HG03521 (cell line): Measurements from ENCODE around the gene PLBD2.
"Not testable (repeated sequence)": the region's sequence is repeated elsewhere in the genome, so short reads cannot be mapped to it uniquely, and the experiment has no call there.

Experiments used
- ATAC-seq: cut with Tn5 transposase; IDR thresholded peaks from one replicate; pipeline ENCODE4 v1.9.1; 2021; ENCODE audit warnings: mild to moderate bottlenecking, moderate library complexity; ENCODE audit not compliant: unreplicated experiment

PLBD2 gene

DNA sequence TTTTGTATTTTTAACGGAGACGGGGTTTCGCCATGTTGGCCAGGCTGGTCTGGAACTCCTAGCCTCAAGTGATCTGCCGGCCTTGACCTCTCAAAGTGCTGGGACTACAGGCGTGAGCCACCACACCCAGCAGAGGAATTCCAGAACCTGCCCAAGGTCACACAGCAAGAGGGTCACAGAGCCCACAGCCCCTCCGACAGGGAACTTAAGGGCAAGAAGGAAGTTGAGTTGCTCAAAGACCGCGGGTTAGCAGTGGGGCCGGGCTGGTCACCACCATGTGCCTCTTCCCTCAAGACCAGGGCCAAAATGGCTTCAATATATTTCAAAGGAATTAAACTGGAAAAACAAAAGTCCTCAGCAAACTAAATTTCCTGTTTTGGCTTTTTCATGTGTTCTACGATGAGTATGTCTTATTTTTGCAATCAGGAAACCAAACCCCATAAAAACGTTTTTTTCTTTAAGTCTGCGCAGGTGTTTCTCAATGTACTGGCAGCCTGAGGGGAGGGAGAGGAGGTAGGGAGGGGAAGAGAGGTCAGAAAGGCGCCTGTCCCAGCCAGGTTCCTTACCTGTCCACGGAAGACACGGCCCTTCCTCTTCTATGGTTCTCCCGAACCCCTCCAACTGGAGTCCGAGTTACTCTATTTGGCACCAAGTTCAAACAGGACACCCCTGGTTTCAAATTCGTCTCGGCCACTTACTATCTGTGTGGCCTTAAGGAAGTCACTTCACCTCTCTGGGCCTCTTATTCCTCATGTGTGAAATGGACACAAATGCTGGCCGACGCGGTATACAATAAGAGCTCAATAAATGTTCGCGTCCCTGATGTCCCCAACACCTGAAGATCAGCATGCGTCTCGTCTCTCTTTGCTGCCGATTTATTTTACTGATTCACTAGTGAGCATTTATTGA is 24.3 kb upstream of the PLBD2 start:
- ATAC-seq: no peak

DNA sequence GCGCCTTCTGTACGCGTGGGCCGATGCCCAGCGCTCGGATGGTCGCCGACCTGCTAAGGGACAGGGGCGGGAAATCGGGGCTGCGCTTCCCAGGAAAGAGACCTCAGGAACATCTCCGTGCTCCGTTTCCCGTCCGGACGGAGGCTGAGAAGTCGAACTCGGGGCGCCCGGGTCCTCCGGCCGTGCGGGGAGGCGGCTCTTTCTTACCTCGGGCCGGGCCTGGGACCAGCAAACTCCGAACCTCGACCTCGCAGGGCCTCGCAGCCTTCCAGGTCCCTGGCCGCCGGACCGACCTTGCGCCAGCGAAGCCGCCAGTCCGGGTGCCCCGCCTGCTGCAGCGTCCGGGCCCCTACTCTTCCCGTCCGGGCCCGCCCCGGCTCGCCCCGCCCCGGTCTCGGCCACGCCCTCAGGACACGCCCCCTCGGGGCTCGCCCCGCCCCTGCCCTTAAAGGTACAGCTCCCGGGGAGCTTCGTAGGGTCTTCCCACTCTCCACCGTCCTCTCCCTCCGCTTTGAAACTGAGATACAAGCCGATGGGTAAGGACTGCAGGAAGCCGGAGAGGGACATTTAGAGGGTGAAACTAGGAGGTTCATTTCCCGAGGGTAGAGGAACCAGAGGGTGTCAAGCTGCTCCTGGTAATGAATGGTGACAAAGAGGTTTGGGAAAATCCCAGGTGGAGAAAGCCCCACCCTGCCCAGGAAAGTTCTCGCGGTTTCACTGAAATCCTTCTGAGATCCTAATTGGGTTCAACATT is 23.4 kb upstream of the PLBD2 start, which contains the start of gene SLC8B1:
SLC8B1 (minus strand) TSS at position 324 of the 754 bp plus-strand sequence. CDS start 2,231 bp downstream, outside the sequence.
- ATAC-seq: peak; percentile 97

DNA sequence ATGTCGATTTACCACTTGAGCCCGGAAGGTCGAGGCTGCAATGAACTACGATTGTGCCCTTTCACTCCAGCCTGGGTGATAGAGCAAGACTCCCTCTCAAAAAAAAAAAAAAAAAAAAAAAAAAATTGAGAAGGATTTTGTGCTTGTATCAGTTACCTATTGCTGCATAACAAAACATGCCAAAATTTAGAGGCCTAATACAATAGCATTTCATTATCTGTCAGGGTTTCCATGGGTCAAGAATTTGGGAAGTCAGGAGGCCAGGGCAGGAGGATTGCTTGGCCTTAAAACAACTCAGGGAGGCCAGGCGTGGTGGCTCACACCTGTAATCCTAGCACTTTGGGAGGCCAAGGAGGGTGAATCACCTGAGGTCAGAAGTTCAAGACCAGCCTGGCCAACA is 18.8 kb upstream of the PLBD2 start:
- ATAC-seq: no peak

DNA sequence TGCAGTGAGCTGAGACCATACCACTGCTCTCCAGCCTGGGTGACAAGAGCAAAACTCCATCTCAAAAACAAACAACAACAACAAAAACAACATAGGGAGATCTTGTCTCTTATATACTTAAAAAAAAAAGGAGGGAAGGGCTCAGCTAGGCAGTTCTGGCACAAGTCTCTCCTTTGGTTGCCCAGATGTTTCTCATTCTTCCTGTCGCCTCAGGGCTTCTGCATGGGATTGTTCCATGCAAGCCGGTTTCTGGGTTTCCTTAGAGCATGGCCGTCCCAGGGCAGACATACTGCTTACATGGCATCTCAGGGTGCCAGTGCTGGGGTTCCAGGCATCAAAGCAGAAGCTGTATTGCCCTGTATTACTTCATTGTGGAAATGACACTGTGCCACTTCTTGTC is 18.3 kb upstream of the PLBD2 start:
- no peak for ATAC-seq

DNA sequence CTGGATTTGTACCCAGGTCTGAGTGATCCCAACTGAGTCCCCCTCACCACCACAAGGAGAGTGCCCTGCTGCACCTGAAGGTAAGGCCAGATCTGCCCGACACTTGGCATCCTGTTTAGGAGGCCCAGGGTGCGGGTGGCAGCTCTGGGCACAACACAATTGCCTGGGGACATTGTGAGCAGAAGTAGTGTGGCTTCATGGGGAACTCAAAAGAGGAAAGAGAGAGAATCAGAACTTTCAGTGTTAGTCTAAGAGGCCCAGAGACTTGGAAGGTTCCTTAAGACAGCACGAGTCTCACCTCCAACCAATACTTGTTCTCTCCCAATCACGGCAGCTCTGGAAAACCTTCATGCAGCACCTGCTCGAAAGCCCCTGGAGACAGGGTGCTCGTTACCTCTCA is 16.9 kb upstream of the PLBD2 start:
- ATAC-seq: no peak

DNA sequence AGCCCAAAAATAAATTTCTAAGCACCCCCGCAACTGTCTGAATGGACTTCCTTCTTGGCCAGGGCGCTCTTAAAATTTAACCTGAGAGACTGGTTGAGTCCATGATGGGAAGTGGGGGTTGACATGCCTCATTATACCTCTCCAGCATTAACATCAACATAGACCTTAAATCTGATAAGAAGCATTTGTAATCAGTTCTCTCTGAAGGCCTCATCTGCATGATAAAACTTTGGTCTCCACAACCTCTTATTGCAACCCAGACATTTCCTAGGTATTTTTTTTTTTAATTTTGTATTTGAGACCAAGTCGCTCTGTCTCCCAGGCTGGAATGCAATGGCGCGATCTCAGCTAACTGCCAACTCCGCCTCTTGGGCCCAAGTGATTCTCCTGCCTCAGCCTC is 13.1 kb upstream of the PLBD2 start:
- no peak for ATAC-seq

DNA sequence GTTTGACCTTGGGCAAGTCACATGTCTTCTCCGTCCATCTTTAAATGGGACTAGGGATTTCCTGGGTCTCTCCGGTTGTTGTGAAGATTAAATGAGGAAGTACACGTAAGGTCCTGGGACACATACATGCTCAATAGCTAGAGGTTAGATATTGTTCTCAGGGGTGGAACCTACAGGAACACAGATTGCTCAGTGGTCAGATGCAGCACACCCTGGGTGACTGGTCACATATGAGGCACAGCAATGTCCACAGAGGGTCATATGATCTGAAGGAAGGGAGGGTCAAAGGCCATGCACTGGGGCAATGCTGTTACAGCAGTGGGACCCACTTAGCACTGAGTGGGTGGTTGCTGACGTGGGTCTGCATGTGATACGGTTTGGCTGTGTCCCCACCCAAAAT is 12.0 kb upstream of the PLBD2 start:
- no peak for ATAC-seq

DNA sequence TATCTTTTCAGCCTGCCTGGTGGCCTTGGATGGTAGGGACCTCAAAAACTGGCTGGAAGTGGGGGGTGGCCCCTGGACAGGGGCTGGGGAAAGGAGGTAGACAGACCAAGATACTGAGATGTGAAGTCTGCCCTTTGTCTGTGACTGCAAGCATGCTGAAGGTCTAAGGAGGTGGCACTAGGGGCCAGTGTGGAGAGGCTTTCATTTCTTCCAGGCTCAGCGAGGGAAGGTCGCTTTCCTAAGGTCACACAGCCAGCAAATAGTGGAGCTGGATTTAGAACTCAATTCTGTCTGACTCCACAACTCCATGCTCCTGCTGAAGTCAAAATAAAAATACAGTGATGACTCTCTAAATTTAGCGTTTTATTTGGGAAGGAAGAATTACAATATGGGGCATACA is 11.3 kb upstream of the PLBD2 start:
- ATAC-seq: no peak

DNA sequence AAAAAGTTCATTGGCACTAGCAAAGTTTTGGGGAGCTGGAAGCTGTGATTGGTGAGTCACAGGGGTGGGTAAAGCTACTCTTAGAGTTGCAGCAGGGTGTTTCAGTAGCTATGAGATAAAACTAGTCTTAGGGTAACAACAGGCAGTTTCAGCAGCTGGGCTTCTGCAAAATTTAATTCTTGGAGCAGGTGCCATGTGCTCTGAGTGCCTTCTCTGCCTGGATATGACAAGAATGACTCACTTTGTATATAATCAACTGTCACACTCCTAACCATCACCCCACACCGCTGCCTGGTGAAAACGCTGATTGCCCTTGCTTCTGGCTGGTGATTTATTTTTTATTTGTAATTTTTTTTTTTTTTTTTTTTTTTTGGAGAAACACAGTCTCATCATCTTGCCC is 10.5 kb upstream of the PLBD2 start:
- no peak for ATAC-seq

DNA sequence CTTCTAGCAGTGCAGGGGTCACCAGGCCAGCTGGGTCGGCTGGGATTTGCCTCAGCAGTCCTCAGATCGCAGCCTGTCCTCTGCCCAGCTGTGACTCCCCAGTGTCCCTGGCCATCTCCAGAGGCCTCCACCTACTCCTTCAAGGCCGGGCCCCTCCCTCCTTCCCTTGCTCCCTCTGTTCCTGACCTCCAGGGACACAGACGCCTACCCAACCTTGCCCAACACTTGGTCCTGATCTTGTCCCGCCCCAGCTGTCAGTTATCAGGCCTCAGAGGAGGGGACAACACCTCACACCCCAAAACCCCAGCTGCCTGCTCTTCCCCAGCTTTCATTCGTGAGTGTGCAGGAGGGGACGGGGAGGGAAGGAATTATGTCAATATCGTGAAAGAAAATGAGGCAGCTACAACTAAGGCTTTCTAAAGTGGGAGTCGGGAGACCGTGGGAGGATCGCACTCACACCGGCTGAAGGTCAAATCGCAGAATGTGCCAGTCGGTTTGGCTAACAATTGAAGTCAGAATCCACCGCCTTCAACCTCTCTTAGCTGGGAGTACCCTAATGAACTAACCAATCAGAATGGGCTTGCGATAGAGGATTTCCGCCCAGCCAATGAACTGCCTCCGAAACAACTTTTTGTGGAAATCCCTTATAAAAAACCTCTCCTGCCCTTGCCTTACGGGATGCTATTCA is 9.4 kb upstream of the PLBD2 start:
- no peak for ATAC-seq

DNA sequence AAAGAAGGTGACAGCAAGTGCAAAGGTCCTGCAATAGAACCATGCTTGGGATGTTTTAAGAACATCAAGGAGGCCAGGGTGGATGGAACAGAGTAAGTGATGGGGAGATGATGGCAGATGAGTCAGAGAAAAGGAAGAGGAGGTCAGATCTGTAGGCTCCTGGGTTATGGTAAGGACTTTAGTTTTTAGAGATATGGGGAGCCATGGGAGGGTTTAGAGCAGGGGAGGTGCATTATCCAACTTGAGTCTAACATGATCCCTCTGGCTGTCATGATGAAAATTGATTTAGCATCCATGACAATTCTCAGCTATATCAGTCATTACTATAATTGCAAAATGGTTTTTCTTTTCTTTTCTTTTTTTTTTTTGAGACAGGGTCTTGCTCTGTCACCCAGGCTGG is 7.3 kb upstream of the PLBD2 start:
- no peak for ATAC-seq

DNA sequence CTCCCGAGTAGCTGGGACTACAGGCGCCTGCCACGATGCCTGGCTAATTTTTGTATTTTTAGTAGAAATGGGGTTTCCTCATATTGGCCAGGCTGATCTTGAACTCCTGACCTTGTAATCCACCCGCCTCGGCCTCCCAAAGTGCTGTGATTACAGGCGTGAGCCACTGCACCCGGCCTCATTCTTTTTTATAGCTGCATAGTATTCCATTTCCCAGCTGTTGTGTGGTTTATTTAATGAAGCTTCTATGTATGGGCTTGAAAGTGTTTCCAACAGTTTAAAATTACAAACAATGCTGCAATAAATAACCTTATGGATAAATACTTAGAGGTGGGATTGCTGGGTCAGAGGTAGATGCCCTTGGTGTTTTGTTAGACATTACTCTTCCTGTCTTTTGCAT is 4.2 kb upstream of the PLBD2 start:
- not testable (repeated sequence) for ATAC-seq

DNA sequence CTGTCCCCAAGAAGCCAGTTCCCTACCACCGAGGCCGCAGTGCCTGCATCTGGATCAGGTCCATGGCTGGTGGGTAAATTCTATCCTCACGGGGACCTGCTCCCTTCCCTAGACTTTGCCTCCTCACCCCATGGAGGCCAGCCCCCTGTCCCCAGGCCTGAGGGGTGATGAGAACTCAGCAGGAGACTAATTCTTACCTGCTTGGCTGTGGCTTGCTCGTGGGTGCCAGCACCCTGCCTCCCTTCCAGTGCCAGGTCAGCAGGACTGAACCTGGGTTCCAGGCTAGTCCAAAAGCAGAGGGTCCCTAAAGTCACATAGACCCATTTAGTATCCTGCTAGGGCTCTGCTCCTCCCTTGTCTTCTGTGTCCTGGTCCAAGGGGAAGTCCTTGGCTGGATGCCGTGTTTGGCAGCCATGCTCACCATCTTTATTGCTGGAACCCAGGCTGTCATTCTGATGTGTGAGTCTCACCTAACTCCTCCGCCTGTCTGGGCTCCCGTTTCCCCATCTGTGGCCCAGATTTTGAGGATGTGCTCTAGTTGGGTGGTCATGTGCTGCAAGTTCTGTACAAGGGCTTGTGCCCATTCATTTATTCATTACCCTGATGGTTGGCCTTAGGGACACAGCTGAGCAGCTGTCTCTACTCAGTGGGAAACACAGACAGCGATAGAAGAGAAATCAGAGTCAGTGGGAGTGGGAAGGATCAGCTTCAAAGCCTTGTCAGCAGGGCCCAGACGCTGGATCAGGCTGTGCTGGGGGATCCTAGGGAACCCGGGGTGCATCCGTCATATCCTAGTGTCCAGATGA is 949 bp downstream of the PLBD2 start:
- ATAC-seq: no peak

DNA sequence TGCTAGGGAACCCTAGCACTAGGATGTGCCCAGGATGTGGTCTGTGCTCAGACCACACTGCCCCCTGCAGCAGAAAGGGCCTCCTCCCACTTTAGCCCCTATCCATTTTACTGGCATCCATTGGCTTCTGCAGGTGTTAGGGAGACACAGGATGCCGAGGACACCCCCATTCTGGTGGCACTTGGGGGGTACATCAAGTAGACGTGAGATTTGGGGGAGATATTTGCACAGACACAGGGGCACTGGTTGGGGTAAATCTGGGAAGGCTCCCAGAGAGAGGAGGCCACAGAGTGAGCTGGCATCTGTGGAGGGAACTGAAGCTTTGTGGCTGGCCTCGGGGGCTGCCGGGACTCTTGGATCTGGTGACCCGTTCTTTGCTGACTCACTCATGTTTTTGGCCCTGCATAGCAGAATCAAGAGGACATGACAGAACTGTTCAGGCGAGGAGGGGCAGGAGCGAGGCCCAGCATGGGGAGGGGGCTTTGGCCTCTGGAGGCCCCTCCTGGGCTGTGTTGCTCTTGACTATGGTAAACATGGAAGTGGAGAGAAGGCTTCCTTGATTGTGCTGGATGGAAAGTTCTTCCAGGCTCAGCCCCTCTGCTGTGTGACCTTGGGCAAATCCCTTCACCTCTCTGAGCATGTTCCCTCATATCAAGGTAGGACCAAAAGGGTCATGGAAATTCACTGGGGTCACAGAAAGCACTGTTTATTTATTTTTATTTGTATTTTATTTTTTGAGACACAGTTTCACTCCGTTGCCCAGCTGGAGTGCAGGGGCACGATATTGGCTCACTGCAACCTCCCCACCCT is 1.8 kb downstream of the PLBD2 start:
- no peak for ATAC-seq

DNA sequence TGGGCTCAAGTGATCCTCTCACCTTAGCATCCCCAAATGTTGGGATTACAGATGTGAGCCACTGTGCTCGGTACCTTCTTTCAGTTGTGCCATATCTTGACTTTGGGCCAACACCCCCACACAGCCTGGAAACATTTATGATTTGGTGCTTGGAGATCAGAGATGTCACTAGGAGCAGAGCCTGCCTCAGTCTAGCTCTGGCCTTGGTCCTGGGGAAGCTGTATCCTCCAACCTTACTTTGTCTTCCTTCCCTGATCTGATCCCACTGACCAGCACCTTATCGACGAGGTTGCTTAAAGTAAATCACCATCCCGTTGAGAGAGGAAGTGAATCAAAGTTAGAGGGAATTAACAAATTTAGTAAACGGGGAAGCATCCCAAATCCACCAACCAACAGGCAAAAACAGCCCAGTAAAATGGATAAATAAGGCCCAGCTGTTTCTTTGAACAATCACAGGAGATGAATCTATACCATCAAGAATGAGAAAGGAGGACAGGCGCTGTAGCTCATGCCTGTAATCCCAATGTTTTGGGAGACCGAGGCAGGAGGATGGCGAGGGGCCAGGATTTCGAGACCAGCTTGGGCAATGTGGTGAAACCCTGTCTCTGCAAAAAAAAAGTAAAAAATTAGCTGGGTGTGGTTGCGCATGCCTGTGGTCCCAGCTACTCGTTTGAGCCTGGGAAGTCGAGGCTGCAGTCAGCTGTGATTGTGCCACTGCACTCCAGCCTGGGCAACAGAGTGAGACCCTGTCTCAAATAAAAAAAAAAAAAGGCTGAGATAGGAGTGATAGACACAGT is 3.4 kb downstream of the PLBD2 start:
- ATAC-seq: no peak

DNA sequence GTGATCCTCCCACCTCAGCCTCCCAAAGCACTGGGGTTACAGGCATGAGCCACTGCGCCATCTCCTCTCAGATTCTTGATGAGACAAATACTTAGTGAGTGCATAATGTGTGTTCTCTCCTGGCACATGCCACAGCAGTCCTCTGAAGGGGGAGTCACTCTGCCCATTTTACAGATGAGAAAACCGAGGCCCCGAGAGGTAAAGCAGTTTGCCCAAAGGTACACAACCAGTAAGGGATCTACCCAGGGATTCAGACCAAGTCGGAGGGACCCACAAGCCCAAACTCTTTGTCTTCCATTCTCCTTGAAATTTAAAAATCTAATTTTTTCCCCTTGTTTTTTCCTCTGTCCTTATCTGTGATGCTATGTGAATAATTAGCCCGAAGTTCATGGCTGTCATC is 6.3 kb downstream of the PLBD2 start:
- ATAC-seq: no peak

DNA sequence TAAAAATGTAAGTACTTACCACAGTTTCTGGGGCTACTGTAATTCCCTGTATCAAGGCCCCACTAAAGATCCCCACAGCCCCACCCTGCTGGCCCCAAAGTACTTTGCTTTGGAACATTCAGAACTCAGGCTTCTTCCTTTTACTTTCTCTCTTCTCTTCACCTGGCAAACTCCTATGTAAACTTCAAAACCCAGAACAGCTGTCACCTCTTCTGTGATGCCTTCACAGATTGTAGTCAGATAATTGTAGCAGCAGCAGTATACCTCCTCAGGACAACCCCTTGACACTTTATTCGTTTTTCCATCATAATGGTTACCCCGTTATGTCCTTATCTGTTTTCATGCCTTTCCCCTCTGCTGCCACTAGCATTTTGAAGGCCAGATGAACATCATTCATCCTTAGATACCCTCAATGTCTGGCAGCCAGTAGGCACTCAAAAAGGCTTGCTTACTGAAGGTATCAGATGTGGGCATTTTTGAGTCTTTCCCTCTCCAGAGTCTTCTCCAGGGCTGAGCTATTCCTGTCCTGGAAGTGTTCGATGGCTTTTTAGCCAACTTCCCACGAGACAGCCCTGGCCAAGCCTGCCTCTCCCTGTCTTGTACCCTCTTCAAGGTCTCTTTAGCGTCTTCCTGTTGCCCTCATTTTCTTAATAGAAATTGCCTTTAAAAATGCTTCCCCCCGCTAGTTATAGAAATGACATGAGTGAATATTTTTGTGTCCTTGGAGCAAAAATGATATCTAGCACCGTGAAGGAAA is 7.4 kb downstream of the PLBD2 start:
- ATAC-seq: no peak

DNA sequence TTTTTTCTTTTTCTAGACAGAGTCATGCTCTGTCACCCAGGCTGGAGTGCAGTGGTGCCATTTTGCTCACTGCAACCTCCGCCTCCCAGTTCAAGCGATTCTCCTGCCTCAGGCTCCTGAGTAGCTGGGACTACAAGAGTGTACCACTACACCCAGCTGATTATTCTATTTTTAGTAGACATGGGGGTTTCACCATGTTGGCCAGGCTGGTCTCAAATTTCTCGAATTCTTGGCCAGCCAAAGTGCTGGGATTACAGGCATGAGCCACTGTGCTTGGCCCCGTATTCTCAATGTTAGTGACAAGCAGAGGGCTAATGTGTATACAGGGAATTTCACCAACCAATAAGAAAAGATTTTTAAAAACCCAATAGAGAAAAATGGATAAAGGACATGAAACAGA is 8.4 kb downstream of the PLBD2 start:
- no peak for ATAC-seq
